IPS-11a (cell line): ENCODE data around the gene GLIS1.

ENCODE experiments used
- H3K4me3 ChIP-seq: one replicate; pipeline ENCODE4 v1.5.1; 2013; ENCODE audit warnings: low read depth, low read length, control low read depth

Gene GLIS1

DNA sequence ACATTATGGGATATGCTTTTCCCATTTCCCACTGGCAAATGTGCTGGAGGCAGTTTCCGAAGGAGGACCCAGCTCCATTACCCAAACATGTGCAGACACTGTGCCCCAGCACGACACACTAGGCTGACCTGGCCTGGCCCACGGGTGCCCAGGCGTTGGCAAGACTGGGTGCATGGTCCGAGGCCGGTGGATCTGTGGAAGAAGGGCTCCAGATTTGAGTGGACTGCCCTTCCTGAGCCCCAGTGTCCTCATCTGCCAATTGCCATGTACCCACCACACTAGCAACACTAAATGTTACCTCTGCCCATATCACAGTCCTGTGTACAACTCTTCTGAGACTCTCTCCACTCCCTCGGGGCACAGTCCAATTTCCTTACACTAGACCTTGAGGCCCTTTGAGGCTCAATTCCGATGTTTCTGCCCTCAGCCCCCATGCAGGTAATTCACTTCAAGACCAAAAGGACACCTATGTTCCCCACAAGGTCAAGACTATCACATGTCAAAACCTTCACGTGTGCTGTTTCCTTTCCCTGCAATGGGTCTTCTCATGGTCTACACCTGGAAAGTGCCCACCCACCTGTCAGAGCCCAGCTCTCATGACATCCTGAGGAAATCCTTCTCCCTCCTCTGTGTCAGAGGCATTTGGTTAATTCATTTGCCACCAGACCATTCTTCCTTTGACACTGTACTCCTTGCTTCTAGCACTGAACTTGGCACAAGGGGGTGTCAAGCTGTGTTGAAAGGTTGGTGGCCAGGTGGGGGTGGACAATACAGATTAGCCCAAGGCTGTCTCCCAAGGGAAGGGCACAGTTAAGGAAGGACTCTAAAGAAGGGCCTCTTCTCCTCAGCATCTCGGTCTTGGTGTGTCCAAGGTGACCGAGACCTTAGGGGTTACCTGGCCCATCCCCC, 154.8 kb downstream of the GLIS1 start:
- no peak overlapping the region for H3K4me3 ChIP-seq

DNA sequence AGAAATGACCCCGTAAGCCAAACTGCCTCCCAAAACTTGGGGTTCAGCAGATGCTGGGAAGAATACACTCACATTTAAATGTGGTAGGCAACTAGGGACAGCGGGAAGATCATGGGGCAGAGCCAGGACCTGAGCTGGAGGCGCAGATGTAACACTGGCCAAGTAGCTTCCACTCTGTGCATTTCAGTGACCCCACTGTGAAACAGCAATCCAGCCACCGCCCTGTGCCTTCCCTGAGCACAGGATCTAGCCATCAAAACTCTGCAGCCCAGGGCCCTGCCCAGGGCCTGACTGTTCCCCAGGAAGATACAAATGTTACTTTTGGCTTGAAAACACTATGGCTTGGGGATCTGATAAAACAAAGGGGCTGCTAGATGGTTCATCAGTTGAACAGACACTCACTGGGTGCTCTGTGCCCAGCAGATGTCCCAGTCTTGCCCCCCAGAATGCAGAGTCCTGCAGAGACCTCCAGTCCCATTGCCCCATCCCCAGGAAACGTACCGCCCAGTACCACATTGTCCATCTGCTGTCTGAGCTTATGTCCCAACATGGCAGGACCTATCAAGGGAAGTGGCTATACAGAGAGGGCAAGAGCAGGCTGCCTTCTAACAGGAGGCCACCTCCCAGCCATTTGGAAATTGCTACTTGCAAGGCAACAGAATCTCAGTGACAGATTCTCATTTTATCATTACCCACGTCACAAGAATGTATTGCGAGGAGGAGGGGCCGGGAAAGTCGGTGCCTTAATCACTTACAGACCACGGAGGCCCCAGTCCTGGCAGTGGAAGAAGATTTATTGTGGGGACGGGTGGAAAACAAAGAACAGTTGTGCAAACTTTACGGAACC, 155.7 kb downstream of the GLIS1 start:
- no peak overlapping the region for H3K4me3 ChIP-seq

DNA sequence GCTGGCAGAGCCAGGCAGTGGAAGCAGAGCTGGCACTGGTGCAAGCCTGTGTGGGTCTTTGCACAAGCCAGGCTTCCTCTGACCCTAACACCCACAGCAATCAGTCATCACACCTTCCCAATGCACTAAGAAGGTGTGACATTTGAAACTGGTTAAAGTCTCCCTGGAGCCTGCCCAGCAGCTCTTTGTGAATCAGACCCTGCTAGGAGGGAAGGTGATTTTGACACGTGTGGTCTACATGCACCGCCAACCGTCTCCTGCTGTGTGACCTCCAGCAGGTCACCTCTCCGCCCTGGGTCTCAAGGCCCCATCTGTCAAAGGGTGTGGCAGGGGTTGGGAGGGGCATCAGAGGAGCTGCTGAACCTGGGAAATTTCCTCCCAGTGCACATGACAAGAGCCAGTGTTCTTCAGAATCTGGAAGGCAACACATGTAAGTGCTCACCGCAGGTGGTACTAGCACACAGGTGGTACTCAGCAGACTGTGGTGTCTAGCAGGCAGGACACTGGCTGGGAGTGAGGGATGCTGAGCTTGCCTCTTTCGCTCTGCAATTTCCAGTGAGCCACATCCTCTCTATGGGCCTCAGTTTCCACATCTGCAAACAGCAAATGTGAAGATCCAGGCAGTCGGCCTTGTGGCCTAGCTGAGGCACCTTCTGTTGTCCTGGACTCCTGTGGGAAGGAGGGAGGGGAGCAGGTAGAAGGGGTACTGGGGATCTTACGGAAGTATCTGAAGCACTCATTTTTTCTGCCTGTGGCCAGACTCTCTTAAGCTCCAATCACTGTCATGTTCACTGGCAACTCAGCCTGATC, 156.5 kb downstream of the GLIS1 start:
- H3K4me3 ChIP-seq = no peak overlapping the region

DNA sequence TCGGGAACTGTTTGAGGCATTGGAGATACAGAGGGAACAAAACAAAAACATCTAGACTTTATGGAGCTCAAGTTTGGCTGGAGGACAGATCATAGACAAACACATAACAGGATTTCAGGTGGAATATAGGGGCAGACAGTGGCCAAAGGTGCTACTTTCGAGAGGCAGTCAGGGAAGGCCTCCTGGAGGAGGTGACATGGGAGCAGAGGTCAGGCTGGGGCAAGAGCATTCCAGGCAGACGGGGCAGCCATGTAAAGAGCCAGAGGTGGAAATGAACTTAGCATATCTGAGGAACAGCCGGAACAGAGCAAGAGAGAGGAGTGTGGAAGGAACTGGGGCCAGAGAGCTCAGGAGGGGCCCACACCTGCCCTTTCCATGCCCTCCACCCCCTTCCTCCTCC, 157.5 kb downstream of the GLIS1 start:
- no peak overlapping the region for H3K4me3 ChIP-seq

DNA sequence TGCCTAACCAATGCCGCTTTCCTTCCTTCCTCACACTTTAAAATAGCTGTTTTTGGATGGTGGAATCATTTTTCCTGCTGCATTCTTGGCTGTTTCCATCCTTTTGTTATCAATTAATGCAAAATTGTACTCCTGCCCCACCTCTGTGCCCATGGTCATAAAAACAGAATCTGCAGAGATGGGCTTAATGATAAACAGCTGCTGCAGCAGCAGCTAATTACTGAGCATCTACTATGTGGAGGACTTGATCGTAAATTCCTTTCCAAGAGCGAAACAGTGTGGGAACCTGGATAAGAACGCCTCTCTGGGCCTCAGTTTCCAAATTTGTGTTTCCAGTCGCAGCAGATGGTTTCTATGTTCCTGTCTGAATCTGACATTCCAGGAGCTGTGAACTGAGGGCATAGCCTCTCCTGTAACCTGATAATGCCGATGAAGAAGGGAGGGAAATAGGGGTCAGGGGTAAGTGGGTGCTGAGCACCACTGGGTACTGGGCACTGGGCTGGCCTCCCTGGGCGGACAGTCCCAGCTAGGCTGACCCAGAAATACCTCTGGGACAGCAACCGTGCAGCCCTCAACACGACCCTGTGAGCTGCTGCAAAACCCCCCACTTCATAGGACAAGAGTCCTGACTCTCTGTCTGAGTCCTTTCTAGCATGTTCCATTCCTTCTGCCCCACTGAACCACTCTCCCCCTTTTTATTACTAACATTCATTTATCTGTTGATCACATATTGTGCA, 158.1 kb downstream of the GLIS1 start:
- no peak overlapping the region for H3K4me3 ChIP-seq

DNA sequence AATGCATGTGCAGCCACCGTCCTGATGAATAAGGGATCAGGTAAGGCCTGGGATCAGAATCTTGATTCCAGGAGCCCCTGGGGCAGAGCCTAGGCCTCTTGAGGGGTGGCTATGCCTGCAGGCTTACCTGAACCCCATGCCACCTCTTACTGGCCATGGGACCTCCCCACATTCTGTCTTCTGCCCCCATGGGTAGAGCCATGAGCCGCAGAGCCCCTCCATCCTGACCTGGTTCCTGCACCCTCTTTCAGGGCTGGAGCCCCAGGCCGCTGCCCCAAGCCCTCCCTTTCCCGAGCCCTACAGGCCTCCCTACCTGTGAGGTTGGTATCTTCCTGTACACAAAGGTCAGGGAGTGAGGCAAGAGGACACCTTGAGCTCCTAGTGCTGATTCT, 159.0 kb downstream of the GLIS1 start:
- no peak overlapping the region for H3K4me3 ChIP-seq

DNA sequence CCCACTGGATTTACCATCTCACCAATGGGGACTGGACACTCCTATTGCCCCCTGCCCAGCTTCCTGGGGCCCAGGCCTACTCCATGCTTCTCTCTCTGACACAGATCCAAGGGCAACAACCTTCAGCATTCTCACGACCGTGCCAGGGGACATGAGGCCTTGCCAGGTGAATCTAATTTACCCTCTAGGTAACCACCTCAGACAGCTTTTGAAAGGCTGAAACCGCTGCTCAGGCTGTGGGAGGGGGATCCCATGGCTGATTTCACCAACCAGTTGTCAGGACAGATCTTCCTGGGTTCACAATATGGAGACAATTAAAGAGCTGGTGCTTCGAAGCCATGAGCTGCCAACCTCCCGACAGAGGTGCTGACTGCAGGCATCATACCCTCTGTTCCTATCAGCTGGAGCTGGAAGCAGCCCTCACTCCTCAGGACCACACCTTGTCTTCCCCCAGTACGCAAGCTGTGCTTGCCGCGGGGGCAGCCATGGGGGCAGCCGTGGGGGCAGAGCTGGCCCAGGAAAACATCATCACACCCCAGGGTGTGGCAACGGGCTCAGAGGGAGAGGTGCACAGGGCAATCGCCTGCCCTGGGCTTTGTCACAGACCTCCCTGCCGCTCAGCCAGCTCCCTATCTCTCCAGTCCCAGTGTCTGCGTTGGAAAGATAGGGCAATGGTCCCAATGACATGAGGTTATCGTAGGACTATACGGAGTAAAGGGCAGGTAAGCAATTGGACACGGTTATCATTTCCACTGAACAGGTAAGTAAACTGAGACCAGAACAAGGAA, 159.5 kb downstream of the GLIS1 start:
- no peak overlapping the region for H3K4me3 ChIP-seq

DNA sequence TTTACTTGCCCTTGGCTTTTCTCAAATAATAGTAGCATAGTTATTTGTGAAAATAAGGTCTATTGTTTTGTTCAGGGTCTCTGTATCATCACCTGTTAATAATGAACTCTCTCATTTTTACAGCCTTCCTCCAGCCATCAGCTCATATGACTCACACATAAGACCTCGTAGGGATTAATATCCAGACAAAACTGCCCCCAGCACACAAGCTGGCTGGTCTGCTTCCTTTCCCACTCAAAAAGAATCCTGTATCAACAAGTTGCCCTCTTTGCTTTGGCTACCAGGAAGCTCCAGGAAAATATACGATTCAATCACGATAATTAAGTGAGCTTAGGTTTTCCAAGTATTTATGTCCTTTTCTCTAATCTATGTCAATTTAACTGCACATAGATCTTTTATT, 160.6 kb downstream of the GLIS1 start:
- H3K4me3 ChIP-seq = no peak overlapping the region

DNA sequence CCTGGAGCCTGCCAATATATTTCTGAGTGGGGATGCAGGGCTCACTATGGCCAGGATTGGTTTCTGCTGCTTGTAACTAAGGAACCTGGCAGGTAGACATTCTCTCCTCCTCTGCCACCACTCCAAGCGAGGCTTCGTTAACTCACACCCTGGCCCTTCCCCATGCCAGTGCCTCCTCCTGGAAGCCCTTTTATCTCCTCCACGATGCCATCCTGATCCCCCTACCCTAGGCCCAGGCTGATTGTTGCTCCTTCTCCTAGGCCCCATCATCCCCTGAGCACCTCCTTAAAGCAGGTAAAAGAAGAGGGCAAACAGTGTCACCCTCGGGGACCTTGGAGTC, 161.2 kb downstream of the GLIS1 start:
- no peak overlapping the region for H3K4me3 ChIP-seq

DNA sequence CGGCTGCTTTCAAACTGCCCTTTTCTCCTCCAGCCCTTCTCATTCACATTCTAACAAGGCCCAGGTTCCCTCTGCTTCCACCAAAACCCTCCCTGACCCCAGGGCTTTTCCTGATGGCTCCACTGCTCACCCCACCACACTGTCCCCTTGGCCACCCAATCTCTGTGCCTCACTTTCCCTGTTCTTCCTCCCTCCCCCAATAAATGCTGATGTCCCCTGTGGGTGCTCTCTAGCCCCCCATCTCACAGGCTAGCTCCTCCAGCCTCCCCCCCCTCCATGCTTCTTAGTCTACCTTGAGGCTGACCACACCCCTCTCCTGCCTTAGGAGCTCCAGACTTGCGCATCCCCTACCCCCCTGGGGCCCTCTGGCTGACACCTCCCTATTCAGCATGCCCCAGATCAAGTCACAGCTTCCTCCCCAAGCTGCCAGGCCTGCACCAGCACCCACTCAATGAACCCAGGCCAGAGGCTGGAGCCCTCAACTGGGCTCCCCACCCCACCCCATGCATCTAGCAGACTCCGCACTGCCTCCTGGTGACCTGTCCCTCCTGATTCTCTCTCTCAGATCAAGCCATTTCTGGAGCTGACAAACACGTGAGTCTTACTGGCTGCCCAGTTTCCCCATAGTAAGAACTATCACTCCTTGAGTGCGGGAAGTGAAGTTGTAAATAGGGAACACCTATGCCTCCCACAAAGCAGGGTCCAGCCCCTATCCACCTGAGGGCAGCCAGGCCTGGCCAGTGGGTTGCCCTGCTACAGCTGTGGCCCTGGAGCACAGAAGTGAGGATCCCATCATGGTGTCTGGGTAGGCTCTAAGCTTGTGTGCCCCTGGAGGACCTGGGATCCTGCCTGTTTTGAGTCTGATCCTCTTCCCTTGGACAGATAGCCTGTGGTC, 161.9 kb downstream of the GLIS1 start:
- H3K4me3 ChIP-seq = no peak overlapping the region

DNA sequence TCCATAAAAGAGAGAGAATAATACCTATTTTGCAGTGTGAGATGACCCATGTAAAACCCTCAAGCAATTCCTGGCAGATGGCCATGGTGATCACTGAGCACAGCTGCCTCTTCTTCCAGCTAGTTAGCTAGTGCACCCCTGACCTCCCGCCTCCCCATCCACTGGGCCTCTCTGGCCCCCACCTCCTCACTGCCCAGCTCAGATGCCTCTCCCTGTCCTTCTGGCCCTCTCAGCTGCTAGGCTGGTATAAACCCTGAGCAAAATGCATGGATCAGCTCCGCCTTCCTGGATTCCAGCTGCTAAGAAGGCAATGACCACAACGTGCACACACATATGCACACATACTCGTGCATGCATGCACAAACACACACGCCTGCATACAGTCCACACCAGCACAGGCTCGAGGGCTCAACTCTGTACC, 162.6 kb downstream of the GLIS1 start:
- no peak overlapping the region for H3K4me3 ChIP-seq

DNA sequence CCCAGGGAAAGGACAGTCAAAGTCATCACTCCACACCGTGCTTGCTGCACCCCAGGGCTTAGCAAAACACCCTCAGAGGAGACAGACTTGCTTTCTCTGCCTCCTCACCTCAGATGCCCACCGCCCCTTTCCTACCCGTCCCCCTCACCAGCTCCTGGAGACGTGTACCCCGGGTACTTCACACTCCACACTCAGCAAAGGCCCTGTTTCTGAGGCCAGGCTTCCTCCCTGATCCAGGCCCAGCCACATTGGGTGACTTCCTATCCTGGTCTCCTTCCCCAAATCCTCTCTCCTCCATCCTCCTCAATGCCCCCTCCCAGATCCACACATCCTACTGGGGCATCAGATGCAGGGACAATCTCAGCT, 163.0 kb downstream of the GLIS1 start:
- H3K4me3 ChIP-seq = no peak overlapping the region

DNA sequence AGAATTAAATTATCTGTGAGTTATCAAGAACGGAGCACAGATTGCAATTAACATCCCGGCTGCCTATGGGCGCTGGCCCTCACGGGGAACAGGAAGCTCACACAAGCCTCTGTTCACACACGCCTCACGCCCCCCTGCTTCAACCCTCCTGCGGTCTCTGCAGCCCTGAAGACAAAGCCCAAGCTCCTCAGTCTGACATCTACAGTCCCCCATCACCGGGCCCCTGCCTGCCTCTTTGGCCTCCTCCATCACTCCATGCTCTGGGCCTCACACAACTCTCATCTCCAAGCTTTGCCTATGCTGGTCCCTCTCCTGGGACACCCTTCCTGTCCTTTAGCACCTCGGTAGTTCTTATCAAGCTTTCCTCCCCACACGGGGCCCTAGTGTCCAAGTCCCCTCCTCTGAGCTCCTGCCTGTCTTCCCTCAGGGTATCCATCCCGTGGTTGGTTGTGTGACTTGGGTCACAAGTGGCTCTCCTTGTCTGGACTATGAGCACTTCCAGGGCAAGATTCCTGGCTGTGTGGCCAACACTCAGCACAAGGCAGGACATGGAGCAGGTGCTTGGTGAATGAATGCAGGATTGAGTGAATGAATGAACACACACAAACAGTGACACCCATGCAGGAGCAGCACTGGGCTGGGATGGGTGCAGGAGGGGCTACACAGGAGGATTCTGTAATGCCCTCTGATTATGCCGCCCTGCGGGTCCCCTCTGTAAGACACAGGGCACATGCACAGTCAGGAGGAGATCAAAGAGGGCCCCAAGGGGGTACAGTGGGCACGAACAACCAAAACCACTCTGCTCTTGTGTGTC, 163.6 kb downstream of the GLIS1 start:
- H3K4me3 ChIP-seq = no peak overlapping the region

DNA sequence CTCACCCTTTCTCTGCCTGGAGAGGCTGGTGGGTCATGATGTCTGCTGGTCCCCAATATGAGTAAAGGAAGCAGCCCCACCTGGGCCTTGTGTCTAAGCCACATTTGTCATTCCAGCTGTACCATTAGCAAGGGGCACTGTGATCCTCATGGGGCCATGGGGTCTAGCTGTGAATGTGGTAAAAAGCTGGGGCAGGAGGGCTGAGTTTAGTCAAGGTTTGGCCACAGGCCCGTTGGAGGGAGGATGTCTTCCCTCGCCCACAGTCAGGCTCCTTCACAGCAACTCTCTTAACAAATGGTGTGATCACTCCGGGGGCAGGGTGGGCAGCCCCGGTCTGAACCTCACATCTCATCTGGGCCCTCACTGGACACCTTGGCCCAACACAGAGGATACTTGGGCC, 164.3 kb downstream of the GLIS1 start:
- H3K4me3 ChIP-seq = no peak overlapping the region

DNA sequence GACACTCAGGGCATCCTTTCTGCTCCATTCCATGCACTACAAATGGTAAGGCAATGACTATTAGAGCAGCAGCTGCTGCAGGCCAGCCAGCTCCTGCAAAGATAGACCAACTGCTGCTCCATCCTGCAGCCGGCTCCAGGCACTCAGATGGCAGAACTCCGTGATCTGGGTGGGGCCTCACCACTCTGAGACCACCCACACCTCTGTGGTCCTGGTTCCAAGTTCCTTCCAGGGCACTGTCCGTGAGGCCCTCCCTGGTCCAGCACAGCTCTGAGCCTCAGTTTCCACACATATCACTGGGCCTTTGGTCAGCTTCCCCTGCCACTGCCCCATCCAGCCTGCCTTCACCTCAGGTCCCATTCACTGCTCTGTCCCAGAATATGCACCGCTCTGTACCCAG, 165.0 kb downstream of the GLIS1 start:
- no peak overlapping the region for H3K4me3 ChIP-seq

DNA sequence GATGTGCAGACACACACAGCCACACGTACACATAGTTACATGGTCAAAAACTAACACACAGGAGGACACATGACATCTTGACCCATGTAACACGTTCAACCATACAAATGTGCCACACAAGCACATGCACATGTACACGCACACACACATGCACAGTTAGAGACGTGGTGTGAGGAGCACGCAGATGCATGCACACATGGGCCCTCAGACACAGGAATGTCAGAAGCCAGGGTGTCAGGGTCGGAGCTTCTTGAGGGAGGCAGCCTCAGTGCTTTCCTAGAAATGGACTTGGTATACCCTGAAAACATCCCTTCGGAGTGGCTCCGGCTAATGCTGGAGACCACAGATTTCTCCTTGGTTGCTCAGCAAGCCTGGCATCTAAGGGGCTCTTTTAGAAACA, 165.4 kb downstream of the GLIS1 start:
- no peak overlapping the region for H3K4me3 ChIP-seq

DNA sequence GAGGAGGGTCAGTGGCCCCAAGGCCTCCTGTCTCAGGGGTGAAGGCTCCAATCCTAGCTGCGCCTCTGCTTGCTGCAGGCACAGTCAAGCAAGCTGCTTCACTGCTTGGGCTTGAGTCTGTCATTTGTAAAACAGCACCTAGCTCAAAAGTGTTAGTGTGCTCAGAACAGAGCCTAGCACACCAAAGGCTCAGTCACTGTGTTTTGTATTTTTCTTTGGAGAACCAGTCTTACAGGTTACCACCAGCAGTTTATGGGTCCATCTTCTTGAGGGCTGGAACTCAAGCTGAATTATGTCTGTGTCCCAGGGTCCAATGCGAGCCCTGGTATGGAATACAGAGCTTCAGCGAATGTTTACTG, 166.2 kb downstream of the GLIS1 start:
- H3K4me3 ChIP-seq = no peak overlapping the region
